RPMI7951 (cell line): ENCODE measurements around the gene SCUBE2. TPM values are rescaled to one million over a fixed set of nuclear protein-coding genes. Genes with fewer than 3 reads are reported as not detected.

Experiments
- total RNA-seq: library from RNA; depleted of rRNA; stranded (reverse); fragments of >200 nt; shearing (Covaris generic); gene quantifications from 2 replicates; pipeline ENCODE4 v1.2.3, GENCODE V29; 2014; rRNA removed

Gene SCUBE2
- total RNA-seq, 1 experiment from 2014 or later = 0.36 TPM

Other genes starting within 250 kb of the SCUBE2 start
- 36.5 and 46.2 TPM in 2 replicates for gene AKIP1, start 180.4 kb downstream of the SCUBE2 start, total RNA-seq
- gene C11orf16, start 158.7 kb downstream of the SCUBE2 start, total RNA-seq = not detected in 2 replicates
- not detected in 2 replicates for gene ASCL3, start 148.6 kb downstream of the SCUBE2 start, total RNA-seq
- 38.4 and 40.6 TPM in 2 replicates for gene TMEM9B, start 127.2 kb downstream of the SCUBE2 start, total RNA-seq
- 31.7 and 31.8 TPM in 2 replicates for gene NRIP3, start 87.6 kb downstream of the SCUBE2 start, total RNA-seq
- gene DENND5A, start 173.8 kb upstream of the SCUBE2 start, total RNA-seq = 70.5 and 80.6 TPM in 2 replicates
- 26.9 and 28.4 TPM in 2 replicates for gene TMEM41B, start 223.0 kb upstream of the SCUBE2 start, total RNA-seq